HG03378 (cell line): Measurements from ENCODE around the gene TMEM156.
"Not testable (repeated sequence)": the region's sequence is repeated elsewhere in the genome, so short reads cannot be mapped to it uniquely, and the experiment has no call there.

ENCODE experiments used
- ATAC-seq: cut with Tn5 transposase; IDR thresholded peaks from one replicate; pipeline ENCODE4 v1.9.1; 2021; ENCODE audit warnings: mild to moderate bottlenecking, moderate library complexity; ENCODE audit not compliant: unreplicated experiment

Gene TMEM156

DNA sequence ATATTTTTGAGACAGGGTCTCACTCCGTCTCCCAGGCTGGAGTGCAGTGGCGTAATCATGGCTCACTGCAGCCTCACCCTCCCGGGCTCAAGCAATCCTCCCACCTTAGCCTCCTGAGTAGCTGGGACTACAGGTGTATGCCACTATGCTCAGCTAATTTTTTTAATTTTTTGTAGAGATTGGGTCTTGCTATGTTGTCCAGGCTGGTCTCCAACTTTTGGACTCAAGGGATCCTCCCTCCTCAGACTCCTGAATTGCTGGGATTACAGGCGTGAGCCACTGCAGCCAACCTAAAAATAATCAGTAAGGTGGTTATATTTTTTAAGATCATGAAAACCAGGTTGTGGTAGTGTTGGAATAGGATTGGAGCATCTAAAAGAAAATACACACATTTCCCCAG lies 38.1 kb downstream of the TMEM156 start:
- no peak for ATAC-seq

DNA sequence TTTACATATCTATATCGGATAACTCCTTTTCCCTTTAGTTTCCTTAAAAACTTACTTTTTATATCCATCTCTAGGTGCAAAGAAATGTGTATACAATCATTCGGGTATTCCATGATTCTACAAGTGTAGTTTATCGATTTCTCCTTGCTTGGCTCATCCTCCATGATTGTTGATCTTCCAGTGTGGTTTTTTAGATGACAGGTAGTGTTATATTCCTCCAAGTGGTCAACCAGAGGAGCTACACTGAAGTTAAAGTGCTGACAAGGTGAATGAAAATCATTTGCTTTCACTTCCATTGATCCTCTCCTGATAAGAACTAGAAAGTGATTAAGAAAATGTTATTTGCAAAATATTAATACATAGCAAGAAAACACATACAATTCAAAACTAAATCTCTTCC lies 38.5 kb downstream of the TMEM156 start:
- no peak for ATAC-seq

DNA sequence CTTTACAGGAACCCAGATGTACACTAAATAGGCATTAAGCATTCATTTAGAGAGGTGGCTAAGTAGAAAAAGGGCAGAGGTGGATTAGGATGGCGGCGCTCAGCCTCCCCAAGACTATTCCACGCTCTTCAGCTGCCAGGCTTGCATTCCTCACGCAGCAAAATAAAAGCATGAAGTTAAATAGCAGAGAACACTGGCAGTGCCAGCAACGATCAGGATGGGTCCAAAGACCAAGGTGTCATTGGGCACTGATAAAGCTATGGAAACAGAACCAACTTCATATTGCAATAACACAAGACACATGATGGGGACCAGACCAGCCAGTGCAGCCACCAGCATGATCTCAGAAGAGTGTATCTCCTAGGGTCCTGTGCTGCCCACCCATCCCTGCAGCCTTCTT lies 42.0 kb downstream of the TMEM156 start:
- ATAC-seq = no peak

DNA sequence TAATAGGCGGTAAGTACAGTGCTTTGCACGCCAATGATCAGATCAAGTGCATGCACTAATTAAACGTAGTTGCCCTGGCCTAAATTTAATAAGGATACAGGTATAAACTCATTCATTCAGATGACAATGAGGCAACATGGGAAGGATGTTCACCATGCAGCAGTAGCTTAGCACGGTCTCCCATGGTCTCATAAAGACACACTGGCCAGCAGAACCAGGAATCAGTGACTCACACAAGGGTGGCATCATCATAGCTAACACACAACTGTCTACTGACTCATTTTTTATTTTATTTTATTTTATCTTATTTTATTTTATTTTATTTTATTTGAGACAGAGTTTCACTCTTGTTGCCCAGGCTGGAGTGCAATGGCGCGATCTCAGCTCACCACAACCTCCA lies 42.7 kb downstream of the TMEM156 start:
- no peak for ATAC-seq

DNA sequence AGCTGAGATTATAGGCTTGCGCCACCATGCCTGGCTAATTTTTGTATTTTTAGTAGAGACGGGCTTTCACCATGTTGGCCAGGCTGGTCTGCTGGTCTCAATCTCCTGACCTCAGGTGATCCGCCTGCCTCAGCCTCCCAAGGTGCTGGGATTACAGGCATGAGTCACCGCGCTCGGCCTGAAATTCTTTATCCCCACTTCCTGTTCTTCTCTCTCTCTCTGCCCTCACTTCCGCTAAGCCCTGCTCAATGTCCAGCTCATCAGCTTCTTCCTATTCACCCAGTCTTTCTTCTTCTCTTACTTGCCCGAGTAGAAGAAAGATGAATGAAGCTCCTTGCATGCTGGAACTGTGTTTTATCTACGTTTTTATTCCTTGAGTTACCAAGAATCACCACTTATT lies 43.9 kb downstream of the TMEM156 start:
- ATAC-seq = not testable (repeated sequence)

DNA sequence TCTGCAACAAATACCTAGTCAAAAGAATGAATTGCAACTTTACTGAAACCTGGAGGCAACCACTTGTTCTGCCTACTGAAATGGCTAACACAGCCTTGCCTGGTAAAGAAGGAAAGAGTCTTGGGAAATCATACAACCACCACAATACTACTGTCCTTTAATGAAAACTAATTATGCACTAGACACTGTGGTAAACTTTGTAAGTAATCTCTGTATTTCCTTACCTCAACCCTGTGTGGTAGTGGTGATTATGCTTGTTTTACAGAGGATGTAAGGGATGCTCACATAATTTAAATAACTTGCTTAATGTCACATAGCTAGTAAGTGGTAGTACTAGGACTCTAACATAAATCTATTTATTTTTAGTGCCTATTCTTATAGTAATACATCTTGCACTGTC lies 44.7 kb downstream of the TMEM156 start:
- peak; percentile 33 for ATAC-seq

DNA sequence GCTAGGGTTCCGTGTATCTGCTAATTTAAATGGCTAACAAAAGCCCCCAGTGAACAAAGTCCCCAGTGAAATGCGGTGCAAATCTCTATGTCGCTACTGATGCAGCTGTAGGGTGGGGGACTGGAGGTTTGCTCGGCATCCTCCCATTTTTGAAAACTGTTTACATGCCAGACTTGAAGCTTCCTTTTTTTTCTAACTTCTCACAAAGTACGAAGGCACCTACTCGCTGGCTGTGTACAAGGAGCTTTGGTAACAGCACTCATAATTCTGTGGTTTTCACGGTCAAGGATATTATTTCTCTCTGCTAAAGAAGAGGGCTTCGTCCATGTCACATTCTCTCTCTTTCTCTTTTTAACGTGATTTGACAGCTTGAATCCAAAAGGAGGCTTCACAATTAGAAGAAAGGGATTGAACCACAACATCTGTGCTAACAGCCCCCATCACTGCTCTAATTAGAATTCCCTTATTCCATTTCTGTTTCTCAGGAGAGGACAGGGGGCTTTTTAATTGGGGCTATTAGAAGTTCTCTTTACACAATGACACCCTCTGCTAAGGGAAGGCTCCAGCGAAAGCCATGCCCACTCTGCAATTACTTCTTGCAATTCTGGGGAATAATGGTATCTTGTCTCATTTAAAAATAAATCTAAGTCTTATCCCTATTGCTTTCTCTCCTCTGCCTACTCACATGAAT lies 46.7 kb downstream of the TMEM156 start:
- no peak for ATAC-seq

DNA sequence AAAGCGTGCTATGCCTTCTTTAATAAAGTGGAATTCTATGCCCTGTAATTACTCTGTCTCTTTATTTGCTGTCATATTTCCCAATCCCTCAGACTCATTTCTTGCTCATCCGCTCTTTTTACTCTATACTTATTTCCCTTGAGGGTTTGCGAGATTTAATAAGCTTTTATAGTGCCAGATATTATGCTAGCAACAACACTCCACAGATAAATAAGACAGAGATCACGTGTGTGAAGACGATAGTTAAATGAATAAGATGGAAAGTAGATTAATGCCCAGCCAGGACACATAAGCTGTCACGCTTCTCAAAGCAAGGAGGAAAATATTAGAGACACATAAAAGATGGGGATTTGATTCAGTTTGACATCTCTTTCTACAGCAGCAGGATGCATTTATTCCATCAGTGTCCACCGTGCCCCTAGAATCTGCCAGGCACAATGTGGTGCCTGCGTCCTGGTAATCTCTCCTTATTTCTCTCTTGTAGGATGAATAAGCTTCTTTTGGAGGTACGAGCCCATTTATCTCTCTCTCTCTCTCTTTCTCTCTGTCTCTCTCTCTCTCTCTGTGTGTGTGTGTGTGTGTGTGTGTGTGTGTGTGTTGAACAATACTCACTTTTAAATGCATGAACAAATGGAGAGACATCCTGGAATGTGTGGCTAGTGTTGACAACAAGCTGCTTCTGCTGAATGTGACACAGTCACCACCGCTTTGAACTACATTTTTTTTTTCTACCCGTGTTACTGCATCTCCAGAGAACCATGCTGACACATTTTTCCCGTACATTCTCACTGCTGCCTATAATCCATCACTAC lies 48.2 kb downstream of the TMEM156 start:
- no peak for ATAC-seq

DNA sequence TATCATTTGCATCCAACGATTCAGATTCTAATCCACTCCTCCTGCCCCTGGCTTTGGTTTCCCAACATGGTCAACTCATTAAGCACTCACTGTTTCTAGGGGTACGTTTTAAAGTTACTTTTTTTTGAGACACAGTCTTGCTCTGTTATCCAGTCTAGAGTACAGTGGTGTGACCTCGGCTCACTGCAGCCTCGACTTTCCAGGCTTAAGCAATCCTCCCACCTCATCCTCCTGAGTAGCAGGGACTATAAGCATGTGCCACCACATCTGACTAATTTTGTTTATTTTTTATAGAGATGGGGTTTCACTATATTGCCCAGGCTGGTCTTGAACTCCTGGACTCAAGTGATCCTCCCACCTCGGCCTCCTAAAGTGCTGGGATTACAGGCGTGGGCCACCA lies 48.9 kb downstream of the TMEM156 start:
- no peak for ATAC-seq

DNA sequence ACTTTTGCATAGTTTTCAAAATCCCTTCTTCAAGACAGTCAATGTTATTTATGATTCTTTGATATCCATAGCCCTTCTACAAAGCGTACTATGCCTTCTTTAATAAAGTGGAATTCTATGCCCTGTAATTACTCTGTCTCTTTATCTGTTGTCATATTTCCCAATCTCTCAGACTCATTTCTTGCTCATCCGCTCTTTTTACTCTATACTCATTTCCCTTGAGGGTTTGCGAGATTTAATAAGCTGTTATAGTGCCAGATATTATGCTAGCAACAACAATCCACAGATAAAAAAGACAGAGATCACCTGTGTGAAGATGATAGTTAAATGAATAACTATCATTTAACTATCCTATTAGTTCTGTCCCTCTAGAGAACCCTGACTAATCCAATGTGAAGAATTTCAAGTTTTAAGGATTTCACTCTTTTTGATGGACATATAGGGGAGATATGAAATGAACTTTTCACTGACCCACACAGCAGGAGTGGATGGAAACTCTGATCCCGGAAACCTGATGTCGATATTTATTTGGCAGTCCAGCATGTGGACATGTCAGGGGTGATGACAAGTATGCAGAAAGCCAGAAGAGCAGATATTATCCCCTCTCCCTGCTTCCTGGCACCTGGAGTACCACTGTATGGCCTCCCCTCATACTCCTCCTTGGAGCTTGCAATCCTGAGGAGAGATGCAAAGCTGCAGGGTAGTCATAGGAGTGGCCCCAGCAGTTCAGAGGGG lies 49.7 kb downstream of the TMEM156 start:
- ATAC-seq = no peak

DNA sequence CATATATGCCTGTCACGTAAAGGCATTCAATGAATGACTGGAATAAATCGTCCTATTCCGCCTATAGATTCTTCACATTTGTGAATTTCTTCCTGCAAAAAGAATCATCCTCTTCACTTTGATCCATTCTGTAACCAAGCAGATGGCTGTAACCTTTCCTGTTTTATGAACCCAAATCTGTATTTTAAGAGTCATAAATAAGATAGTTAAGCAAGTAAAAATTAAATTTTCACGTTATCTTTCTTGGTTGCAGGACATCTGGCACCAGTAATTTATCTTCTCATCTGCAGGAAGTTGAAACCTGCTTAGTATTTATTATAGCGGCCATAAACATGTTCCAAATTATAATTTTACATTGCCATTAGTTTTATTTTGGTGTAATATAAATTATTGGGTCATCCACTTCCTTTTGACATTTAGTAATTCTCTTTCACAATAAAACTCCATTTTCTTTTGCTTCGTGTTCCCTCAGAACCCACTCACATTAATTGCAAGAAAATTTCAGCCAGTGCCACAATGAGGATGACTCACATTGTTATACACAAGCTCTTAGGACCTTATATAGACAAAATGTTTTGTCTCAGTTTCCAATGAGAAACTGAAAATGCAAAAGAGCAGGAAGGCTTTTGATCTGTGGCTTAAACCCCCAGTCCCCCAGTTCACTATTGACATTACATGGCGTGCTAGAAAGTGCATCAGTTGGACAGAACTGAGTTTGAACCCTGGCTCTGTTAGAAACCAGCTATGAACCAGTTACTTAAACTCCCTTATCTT lies 51.1 kb downstream of the TMEM156 start:
- peak; percentile 41 for ATAC-seq

DNA sequence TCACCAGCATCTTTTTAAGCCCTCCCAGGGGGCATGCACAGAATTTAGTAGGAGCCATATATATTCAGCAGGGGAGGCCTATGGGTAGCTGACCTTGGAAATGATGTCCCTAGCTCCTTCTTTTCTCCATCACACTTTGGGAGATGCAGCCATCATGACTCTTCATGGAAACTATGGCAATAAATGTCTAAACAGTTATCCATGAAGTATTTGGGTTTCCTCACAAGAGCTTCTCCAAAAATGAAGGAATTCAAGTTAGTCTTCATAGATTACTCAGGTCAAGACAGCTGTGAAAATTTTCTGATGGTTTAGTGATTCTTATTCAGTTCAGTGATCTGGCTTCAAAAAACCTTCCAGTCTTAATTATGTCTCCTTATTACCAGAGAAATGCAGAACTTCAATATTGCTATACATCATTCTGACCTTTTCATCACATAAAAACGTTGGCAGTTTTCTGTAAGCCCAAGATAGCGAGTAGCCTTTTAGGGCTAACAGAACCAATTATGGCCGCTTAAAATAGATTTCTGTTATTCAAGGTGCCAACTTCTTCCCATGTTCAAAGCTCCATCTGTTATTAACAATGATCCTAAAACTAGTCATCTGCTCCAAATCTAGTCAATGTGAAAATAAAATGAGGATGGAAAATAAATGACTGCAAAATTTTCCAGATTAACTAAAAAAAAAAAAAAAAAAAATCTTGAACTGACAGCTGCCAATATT lies 52.5 kb downstream of the TMEM156 start:
- no peak for ATAC-seq

DNA sequence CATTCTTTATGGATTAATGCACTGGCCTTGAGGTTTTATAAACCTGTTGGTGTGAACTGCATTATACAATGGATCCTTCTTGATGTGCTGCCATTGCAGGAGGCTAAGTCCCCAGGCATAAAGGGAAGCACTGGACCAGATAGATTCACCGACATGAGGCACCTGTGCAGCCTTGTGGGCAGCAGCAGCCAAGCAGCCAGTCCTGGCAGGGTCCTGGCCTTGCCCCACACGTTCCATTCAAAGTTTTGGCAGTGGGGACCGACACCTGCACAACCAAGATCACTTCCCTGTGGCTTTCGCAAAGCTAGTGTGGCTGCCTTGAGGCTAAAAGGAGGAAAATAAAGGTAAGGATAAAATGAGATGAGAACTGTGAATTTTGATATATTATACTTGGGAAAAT lies 53.1 kb downstream of the TMEM156 start:
- ATAC-seq = no peak

DNA sequence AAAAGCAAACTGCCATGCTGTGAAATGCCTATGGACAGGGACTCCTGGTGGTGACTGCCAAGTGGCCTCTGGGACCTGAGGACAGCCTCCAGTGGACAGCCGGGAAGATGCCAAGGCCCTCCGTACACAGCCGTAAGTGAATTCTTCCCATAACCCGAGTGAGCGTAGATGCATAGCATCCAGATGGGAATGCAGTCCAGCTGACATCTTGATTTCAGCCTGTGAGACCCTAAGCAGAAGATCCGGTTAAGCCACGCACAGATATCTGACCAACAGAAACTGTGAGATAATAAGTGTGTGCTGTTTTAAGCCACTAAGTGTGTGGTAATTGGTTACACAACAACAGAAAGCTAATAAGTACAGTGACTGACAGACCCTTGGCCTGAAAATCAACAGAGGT lies 55.9 kb downstream of the TMEM156 start:
- ATAC-seq = no peak

DNA sequence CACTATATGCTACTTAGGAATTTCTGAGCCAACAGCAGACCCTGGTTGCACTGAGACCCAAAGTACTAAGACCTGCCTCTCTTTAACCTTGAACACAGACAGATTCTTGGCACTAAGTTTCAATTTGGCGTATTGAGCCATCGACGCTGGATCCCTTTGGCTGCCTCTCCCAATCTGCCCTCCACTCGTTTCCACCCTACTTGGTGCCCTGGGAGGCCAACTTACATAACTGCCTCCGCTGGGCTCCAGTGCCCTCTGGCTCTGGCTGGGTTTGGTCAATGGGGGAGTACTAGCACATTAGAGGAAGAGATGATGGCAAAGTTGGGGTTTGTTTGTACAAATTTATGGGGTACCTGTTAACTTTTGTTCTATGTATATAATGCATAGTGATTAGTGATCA lies 63.5 kb downstream of the TMEM156 start:
- no peak for ATAC-seq

DNA sequence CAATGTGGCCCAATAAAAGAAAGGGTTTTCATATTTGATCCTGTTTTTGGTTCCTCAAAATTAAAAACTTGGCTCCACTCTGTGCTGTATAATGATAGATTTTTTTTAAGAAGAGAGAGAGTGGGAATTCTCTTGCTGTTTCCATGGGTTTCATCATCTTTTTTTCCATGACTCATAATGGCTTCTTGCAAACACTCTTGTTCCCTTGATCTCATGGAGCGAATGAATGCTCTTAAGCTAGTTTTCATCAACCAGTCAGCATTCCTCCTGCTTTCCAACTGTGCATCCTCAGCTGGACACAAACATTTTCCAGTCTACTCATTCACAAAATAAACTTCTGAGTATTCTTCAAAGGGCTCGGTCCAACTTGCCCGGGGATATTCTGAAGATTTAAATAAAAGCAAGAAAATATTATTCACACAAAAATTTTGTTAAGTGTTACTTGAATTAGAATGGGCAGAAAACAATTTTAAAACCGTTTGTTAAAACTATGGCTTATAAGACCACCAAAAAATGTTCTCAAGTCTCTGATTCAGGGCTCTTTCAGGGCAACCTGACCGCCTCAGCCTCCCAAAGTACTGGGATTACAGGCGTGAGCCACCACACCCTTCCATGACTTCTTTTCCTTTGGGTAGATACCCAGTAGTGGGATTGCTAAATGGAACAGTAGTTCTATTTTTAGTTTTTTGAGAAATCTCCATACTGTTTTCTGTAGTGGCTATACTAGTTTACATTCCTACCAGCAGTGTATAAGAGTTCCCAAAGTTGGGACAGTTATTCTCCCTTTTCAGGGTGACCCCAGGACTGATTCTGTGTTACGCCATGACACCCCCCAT lies 64.7 kb downstream of the TMEM156 start:
- no peak for ATAC-seq

DNA sequence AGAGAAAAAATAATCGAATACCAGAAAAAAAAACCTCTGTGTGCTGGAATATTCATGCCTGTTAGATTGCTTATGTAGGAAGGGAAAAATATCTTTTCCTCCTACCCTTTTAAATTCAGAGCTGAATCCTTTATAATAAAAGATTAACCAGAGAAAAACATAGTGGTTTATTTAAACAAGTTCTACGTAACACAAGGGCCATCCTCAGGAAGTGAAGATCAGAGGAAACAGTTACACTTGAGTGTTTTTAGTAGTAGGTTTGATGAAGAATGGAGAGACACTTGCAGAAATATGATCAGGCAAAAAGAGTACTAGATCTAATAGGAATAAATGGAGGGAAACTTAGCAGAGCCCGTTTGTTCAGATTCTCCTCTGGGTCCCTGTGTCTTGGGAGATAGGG lies 66.3 kb downstream of the TMEM156 start:
- ATAC-seq = no peak

DNA sequence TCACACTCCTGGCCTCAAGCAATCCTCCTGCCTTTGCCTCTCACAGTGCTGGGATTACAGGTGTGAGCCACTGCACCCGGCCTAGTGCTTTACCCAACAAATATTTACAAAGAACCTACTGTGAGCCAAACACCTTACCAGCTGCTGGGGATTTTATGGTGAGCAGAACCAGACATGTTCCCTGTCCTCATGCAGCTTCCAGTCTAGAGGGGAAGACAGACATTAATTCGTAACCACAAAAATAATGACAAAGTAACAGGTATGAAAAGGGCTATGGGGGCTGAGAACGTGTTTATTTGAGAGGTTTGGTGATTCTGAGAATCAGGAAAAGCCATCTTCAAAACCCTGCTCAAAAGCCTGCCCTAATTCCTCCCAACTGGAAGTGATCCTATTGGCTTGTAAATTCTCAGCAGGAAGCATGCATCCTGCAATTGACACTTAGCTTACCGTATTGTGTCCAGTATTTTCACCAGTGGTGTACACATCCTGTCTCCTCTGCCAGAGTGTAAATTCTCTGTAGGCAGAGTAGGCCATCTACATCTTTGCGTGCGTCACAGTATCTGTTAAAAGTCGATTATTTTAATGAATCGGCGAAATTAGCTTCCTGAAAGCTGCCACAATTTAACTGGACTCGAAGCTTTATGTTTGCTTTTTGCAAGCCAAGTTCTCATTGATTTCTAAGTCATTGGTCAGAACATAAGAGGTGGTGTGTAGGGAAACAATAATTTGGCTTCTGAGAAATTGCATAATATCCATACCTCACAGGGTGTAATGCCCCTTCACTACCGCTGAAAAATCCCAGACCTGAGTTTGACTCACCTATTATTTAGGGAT lies 67.0 kb downstream of the TMEM156 start:
- no peak for ATAC-seq

DNA sequence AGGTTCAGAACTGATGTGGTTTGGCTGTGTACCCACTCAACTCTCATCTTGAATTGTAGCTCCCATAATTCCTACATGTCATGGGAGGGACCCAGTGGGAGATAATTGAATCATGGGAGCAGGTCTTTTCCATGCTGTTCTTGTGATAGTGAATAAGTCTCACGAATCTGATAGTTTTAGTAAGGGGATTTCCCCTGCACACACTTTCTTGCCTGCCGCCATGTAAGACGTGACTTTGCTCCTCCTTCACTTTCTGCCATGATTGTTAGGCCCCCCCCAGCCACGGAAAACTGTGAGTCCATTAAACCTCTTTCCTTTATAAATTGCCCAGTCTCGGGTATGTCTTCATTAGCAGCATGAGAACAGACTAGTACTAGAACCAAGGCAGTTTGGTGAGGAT lies 73.0 kb downstream of the TMEM156 start:
- not testable (repeated sequence) for ATAC-seq
